Osteoblast (primary cell): Measurements from ENCODE around the gene TOM1L2. TPM values are rescaled to one million over a fixed set of nuclear protein-coding genes. Genes with fewer than 3 reads are reported as not detected.

ENCODE experiments used
- DNase-seq: peaks from one replicate; pipeline ENCODE4 v3.0.0; 2011; ENCODE audit warnings: low spot score, mixed read lengths; ENCODE audit not compliant: insufficient read length; ENCODE audit errors: missing footprints
- H2AFZ ChIP-seq: 2 replicates; pipeline ENCODE4 v1.6.0; 2011; ENCODE audit warnings: mild to moderate bottlenecking, low read length
- H3K27ac ChIP-seq: 2 replicates; pipeline ENCODE4 v1.5.1; 2011; ENCODE audit warnings: mild to moderate bottlenecking, low read depth, low read length, moderate library complexity
- H3K27me3 ChIP-seq: 2 replicates; pipeline ENCODE4 v1.6.0; 2012; ENCODE audit warnings: mild to moderate bottlenecking, control low read depth, inconsistent platforms, low read length, moderate library complexity; ENCODE audit not compliant: insufficient read depth
- H3K36me3 ChIP-seq: 2 replicates; pipeline ENCODE4 v1.5.1; 2011; ENCODE audit warnings: mild to moderate bottlenecking, low read length, control low read depth, moderate library complexity; ENCODE audit not compliant: insufficient read depth
- H3K4me1 ChIP-seq: 2 replicates; pipeline ENCODE4 v1.5.1; 2011; ENCODE audit warnings: mild to moderate bottlenecking, low read length, control low read depth, moderate library complexity; ENCODE audit not compliant: insufficient read depth
- H3K4me2 ChIP-seq: 2 replicates; pipeline ENCODE4 v1.6.0; 2011; ENCODE audit warnings: mild to moderate bottlenecking, low read length; ENCODE audit not compliant: insufficient read depth
- H3K4me3 ChIP-seq: fragments of 200-600 bp; sonication (generic); 3 replicates; pipeline ENCODE4 v1.5.1; 2012; ENCODE audit warnings: mild to moderate bottlenecking, low read length, inconsistent platforms; ENCODE audit not compliant: insufficient read depth
- H3K79me2 ChIP-seq: 2 replicates; pipeline ENCODE4 v1.6.0; 2012; ENCODE audit warnings: mild to moderate bottlenecking, low read length, control low read depth, inconsistent platforms; ENCODE audit not compliant: insufficient read depth
- H3K9me3 ChIP-seq: 2 replicates; pipeline ENCODE4 v1.5.1; 2011; ENCODE audit warnings: low read depth, low read length, control low read depth
- H4K20me1 ChIP-seq: 2 replicates; pipeline ENCODE4 v1.6.0; 2012; ENCODE audit warnings: mild to moderate bottlenecking, low read length, control low read depth; ENCODE audit not compliant: insufficient read depth
- CTCF ChIP-seq: IDR thresholded peaks from 2 replicates; pipeline ENCODE4 v1.5.1; 2011; ENCODE audit warnings: mild to moderate bottlenecking, low read depth, low read length, moderate library complexity; ENCODE audit errors: extremely low read depth
- total RNA-seq: library from RNA; depleted of rRNA; stranded (reverse); fragments of >200 nt; gene quantifications from 2 replicates; pipeline ENCODE4 v1.2.3, GENCODE V29; 2012

TOM1L2 gene
- total RNA-seq, 1 donor, result 38.7 TPM

DNA sequence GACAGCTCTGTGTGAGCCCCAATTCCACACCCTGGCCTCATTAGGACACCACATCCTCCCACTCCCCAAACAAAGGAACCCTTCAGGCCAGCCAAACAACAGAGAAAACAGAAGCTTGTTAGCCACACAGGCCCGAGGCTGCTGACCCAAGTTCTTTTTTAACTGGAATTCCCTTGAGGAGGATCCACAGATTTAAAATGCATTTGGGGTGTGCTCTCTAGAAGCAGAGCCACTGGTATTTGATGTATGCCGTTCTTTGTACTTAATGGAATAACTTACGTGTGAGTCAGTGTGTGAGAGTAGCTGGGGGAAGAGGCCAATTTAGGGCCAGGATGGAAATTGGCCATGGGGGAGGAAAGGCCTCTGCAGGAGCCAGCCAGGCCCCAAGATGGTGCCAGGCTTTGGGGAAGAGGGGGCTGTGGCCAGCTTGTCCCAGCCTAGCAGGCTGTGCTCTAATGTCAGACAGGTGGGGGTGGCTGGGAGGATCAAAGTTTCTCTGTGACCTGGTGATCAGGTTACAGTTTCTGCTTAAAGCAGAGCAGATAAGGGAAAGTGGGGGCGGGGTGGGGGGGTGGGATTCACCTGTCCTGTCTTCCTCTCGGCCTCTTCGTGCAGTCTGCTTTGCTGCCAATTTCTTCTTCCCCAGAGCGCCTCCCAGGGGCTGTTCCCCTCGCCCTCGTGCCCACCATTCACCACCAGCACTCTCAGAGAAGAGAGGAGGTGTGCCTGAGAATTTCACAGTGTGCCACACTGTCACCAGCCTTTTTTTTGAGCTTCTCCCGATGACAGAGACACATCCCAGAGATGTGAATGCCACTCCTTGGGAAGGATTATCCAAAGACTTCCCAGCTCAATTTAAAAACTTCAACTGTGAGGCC, 50.8 kb downstream of the TOM1L2 start:
- no peaks in the 10 kb centered on the region for H3K9me3 ChIP-seq
- H3K36me3 ChIP-seq, result no peaks in the 10 kb centered on the region
- TF ChIP-seq CTCF, result no peak
- H3K79me2 ChIP-seq, result peaks cover 52% of the 10 kb centered on the region
- peak; percentile 93 for DNase-seq
- peak overlapping the region; percentile 65 for H3K4me2 ChIP-seq
- no peaks in the 10 kb centered on the region for H3K27me3 ChIP-seq
- peaks cover 10% of the 10 kb centered on the region for H4K20me1 ChIP-seq
- H3K27ac ChIP-seq, result peak overlapping the region; percentile 76
- H2AFZ ChIP-seq, result no peak overlapping the region
- H3K4me1 ChIP-seq, result peaks cover 51% of the 10 kb centered on the region
- H3K4me3 ChIP-seq, result peak overlapping the region; percentile 9

DNA sequence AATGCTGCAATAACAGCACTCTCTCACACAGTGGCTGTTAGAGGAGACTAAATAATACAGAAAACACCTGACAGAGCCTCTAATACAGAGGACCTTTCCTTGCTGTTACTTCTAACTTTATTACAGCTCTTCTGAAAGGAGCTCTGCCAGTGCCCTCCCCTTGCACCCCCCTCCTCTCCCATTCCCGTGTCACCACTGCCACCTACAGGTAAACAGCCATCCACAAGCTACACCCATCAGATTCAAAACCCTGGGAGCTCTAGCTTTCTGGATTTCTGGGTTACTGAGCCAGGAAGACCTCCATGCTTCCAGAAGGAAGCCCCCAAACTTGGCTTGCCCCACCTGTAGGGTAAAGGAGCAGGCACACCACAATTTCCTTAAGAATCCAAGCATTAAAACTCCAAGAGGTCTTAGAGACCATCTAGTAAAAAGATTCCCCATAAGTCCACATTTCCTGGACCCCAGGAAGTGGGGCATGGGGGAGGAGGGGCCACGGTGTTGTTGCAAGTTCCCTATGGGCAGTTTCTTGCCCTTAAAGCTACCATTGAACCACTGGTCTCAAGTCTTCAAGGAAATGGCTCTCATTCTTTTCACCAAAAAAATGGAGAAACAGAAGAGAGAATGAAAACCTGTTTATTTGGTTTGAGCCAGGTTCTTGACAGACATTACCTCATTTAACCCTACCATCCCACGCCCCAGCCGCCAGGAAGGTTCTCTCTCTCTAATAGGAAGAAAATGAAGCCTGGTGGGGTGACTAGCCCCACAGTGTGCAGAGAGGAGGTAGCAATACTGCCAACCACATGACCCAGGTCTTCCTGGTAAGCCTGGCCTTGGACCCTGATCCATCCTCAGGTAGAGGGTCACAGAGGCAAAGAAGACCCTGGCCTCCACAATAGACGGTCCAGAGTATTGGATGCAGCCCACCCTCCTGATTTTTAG, 52.8 kb downstream of the TOM1L2 start:
- Histone ChIP-seq H3K9me3 (no peaks in the 10 kb centered on the region), H3K27me3 (no peaks in the 10 kb centered on the region), H3K4me2 (no peak overlapping the region), H3K79me2 (peaks cover 45% of the 10 kb centered on the region), H3K36me3 (no peaks in the 10 kb centered on the region), H3K4me1 (peaks cover 51% of the 10 kb centered on the region), H3K27ac (peak overlapping the region; percentile 52), H3K4me3 (no peak overlapping the region), H2AFZ (no peak overlapping the region), H4K20me1 (peaks cover 10% of the 10 kb centered on the region)
- peak; percentile 90 for DNase-seq
- TF ChIP-seq CTCF, result peak; percentile 89

DNA sequence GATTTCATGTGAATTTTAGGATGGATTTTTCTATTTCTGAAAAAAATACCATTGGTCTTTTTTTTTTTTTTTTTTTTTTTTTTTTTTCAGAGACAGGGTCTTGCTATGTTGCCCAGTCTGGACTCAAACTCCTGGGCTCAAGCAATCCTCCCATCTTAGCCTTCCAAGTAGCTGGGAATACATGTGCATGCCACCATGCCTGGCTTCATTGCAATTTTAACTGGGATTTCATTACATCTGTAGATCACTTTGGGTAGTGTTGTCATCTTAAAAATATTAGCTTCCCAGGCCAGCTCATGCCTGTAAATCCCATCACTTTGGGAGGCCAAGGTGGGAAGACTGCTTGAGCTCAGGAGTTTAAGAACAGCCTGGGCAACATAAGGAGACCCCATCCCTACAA, 54.8 kb downstream of the TOM1L2 start:
- H3K4me1 ChIP-seq, result peaks cover 46% of the 10 kb centered on the region
- no peak overlapping the region for H2AFZ ChIP-seq
- no peak for TF ChIP-seq CTCF
- no peaks in the 10 kb centered on the region for H3K9me3 ChIP-seq
- no peak overlapping the region for H3K4me3 ChIP-seq
- H3K79me2 ChIP-seq, result peaks cover 37% of the 10 kb centered on the region
- no peaks in the 10 kb centered on the region for H3K36me3 ChIP-seq
- H3K27ac ChIP-seq, result no peak overlapping the region
- no peak for DNase-seq
- peaks cover 10% of the 10 kb centered on the region for H4K20me1 ChIP-seq
- no peaks in the 10 kb centered on the region for H3K27me3 ChIP-seq
- H3K4me2 ChIP-seq, result no peak overlapping the region
